Measurements from ENCODE around the gene ASIC4.

ASIC4 gene

DNA sequence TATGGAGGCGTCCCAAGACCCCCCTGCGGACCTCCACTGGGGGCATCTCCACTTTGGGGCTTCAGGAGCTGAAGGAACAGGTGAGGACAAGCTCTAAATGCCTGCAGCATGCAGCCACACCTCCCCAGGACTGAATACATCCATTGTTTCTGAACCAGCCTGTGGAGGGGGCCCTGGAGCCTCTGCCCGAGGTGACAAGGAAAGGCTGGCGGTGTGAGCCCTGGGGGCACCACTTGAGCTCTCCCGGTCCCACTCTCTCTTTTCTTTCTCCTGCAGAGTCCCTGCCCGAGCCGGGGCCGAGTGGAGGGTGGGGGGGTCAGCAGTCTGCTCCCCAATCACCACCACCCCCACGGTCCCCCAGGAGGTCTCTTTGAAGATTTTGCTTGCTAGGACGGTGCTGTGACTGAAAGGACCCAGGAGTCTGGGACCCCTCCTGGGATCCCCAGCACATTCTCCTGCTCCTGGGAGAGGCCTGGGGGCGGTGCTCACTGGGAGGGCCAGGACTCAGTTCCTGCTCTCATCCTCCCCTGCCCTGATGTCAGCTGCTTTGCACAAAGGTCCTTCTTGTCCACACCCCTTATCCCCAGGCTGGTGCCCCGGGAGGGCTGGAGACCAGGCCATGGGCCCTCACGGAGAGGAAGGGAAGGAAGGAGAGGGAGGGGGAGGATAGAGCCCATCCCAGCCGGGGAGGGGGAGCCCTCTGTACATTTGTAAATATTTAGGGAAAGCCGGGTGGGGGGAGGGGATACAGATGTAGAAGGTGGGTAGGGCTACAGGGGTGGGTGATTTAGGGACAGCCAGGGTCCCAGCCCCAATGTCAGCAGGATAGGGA is 23.6 kb downstream of the ASIC4 start:
- no peak for DNase-seq

- no peak for DNase-seq
Observed at GRCh38 chr2:219538504-219538951, 24.2 kb downstream of the ASIC4 start.

- DNase-seq: no peak
Observed at GRCh38 chr2:219538956-219539788, 24.9 kb downstream of the ASIC4 start.

GRCh38 chr2:219539926-219540678 is 25.8 kb downstream of the ASIC4 start:
- no peak for DNase-seq

DNA sequence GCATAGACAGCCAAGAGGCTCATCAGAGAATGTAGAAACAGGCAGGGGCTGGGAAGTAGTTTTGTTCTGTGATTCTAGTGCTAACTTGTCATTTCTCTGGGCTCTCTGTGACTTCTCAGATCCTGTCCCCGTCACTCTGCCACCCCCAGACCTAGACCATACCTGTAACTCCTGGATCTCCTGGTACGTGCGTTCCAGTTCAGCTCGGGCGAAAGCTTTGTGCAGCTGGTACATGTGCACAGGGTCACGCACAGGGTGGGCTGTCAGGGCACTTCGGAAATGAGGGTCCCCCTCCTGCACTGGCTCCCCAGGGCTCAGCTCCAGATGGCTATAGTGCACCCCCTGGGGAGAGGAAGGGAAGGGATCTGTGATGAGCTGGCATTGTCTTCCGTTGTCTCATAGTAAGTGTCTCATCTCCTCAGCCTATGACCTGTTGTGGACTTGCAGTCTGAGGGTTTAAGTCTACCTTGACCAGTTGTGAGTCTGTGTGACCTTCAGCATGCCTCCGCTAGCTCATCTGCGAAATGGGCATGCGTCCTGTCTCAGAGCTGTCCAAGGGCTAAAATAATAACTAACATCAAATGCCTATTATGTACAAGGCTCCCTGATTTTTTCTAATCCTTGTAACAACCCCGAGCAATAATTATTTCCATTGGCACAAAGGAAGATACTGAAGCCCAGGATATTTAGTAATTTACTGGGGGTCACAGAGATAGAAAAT is 26.7 kb downstream of the ASIC4 start:
- no peak for DNase-seq

DNA sequence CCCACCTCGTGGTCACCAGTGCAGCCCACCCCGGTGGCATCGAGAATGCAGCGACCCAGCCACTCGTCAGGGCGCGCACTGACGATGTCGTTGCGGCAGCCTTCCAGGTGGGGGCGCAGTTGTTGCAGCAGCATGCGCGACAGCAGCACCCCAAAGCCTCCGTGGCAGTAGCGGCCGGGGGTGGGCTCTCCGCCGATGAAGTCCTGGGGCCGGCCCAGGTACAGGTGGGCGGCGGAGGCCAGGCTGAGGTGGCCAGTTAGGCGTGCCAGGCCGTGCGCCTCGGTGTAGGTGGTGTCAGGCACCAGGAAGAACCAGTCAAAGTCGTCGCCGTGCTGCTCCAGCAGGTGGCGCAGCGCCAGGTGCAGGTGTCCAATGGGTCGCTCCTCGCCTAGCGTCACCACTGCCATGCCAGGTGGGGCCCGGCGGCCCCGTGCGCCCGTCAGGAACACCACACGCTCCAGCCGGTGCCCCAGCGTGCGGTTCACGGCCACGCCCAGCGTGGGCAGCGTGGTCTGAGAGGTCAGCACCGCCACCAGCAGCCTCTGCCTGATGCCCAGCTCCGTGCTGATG is 27.4 kb downstream of the ASIC4 start:
- DNase-seq: peak; percentile 67

GRCh38 chr2:219542931-219543595 is 28.8 kb downstream of the ASIC4 start:
- peak; percentile 17 for DNase-seq

- DNase-seq: peak; percentile 99
Observed at GRCh38 chr2:219543596-219544358, 29.5 kb downstream of the ASIC4 start, which contains the start of the genes CHPF and TMEM198. TSS of gene CHPF (minus strand) at chr2:219543809. CDS start at chr2:219543538, 271 bp downstream. TSS of gene TMEM198 (plus strand) at chr2:219544028. CDS start at chr2:219544728, 700 bp downstream.

- no peak for DNase-seq
Observed at GRCh38 chr2:219544567-219544966, 30.3 kb downstream of the ASIC4 start.

DNA sequence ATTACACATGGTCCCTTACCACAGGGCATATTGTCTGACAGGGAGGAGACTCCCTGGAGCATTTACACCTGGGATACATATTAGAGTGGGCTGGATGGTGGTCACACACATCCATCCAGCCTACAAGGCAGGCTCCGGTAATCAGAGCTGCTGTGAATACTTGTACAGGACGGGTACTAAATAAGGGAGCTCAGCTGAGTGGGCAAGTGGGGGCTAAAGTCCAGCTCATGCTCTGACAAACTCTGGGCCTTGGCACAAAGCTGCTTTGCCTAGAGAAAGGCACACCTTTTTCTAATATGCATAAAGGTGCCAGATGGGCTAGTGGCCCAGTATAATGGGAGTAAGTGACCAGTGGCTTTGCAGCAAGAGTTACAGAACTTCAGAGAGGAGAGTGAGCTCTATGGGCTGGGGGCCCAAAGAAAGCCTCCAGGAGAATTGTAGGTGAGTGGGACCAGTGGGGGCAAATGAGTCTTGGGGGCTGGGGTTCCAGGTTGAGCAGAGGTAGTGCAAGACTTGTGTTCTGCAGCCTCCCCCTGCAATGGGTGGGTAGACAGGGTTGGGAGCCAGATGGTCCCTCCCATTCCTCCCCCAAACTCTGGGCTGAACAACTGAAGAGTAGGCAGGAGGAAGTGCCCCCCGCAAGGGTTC is 31.1 kb downstream of the ASIC4 start:
- DNase-seq: no peak

DNA sequence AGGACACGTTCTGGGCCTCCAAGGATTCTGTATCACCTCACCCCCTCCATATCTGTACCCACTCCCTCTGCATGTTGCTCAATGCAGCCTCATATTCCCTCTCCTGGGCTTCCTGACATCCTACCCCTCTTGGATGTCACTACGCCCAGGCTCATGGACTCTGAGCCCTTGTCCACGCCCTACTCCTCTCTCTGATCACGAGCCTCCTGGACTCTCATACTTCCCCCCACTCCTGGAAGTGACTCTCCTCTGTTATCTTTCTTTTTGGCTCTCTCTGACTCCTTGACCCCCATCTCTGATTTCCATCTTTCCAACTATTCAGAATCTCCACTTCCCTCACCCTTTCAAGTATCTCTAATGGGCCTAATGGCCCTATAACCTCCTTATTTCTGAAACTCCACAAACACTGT is 31.7 kb downstream of the ASIC4 start:
- no peak for DNase-seq

DNA sequence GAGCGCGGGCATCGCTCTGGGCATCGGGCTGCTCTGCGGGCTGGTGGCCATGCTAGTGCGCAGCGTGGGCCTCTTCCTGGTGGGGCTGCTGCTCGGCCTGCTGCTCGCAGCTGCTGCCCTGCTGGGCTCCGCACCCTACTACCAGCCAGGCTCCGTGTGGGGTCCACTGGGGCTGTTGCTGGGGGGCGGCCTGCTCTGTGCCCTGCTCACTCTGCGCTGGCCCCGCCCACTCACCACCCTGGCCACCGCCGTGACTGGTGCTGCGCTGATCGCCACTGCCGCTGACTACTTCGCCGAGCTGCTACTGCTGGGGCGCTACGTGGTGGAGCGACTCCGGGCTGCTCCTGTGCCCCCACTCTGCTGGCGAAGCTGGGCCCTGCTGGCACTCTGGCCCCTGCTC is 33.3 kb downstream of the ASIC4 start:
- no peak for DNase-seq

- DNase-seq: no peak
Observed at GRCh38 chr2:219548990-219549389, 34.7 kb downstream of the ASIC4 start.

DNA sequence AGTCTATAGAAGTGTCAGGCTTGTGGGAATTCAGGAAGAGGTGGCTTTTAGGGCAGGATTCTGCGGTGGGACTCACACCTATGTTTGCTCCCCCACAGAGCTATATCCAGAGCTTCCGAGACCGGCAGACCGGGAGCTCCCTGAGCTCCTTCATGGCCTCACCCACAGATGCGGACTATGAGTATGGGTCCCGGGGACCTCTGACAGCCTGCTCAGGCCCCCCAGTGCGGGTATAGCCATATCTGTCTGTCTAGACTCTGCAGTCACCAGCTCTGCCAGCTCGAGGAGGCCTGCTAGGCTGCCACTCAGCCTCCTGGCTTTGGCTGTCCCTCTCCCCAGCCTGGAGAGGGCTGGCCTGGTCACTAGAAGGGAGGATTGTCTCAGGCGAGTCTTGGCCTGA is 35.3 kb downstream of the ASIC4 start:
- DNase-seq: no peak

GRCh38 chr2:219551441-219552381 is 37.4 kb downstream of the ASIC4 start:
- DNase-seq: peak; percentile 30

DNA sequence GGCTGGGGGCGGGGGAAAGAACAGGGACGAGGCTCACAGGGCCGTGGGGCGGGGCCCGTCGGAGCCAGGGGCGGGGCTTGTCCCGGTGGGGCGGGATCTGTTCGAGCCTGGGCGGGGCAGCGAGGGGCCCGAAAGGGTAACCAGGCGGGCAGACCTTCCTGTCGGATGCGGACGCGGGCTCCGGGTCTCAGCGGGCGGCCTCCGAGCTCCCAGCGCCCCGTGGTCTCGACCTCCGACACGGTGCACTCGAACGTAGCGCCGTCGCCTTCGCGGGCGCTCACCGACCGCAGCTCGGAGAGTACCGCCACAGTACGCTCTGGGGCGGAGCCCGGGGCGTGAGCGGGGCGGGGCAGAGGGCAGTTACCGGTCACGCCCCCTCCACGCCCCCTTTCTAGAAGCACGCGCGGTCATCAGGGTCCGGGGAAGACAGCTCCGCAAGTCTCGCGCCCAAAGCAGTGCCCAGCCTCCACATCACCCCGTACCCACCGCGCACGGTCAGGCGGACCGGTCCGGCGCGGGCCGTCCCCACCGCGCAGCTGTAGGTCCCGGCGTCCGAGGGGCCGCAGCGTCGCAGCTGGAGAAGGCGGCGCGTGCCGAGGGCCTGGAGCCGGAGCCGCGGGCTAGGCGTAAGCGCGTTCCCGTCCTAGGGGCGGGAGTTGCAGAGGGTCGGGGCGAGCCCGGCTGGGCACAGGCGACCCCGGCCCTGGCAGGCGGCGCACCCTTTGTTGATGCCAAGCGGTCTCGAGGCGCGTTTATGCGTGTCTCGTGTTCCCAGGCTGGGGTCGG is 38.3 kb downstream of the ASIC4 start:
- peak; percentile 80 for DNase-seq

DNA sequence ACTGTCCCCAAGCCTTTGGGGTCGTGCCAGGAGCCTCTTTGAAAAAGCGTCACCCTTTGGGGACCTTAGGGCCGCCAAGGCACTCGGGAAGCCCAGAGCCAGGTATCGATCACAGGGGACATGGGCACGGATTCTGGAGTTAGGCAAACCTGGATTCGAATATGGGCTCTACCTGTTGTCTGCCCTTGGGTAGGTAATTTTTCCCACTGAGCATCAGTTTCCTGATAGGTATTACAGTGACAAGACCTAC is 38.8 kb downstream of the ASIC4 start:
- no peak for DNase-seq

- no peak for DNase-seq
Observed at GRCh38 chr2:219553463-219553963, 39.2 kb downstream of the ASIC4 start.
